Activated CD4-positive, alpha-beta T cell treated with anti-CD3 and anti-CD28 coated beads, Interleukin-2, amount 10 ng/mL, durations not matched to agents 7 days and 5 days (primary cell): ENCODE measurements around the gene SAFB. TPM values are rescaled to one million over a fixed set of nuclear protein-coding genes. Genes with fewer than 3 reads are reported as not detected.
"Not testable (repeated sequence)": the region's sequence is repeated elsewhere in the genome, so short reads cannot be mapped to it uniquely, and the experiment has no call there.

ENCODE experiments used
- CTCF ChIA-PET: fragments of 350-600 bp; sonication (Branson Sonifier 250); formaldehyde crosslinking; loops from one replicate; lab custom pipeline; 2021; ENCODE audit warnings: antibody characterized with exemption; lab: Charles Lee
- POLR2A ChIA-PET: fragments of 350-600 bp; sonication (Branson Sonifier 250); formaldehyde crosslinking; loops from one replicate; lab custom pipeline; 2021; ENCODE audit warnings: antibody characterized with exemption; lab: Charles Lee
- DNase-seq: peaks from one replicate; pipeline ENCODE4 v3.0.0-alpha.2; 2020
- H3K27ac Mint-ChIP-seq: one replicate; pipeline ENCODE4 v1.8.0; 2021; ENCODE audit warnings: mild to moderate bottlenecking, moderate library complexity, mixed read lengths
- H3K27me3 Mint-ChIP-seq: one replicate; pipeline ENCODE4 v1.8.0; 2021; ENCODE audit warnings: mixed read lengths
- H3K36me3 Mint-ChIP-seq: one replicate; pipeline ENCODE4 v1.8.0; 2021; ENCODE audit warnings: low read depth, mixed read lengths
- H3K4me1 Mint-ChIP-seq: one replicate; pipeline ENCODE4 v1.8.0; 2021; ENCODE audit warnings: mixed read lengths
- H3K4me3 Mint-ChIP-seq: one replicate; pipeline ENCODE4 v1.8.0; 2021; ENCODE audit warnings: mild to moderate bottlenecking, moderate library complexity, mixed read lengths
- H3K9me3 Mint-ChIP-seq: one replicate; pipeline ENCODE4 v1.8.0; 2021; ENCODE audit warnings: mixed read lengths
- total RNA-seq, 2 experiments: library from RNA; stranded (reverse); gene quantifications; one replicate each; pipeline ENCODE4 v1.2.3, GENCODE V29; 2021

SAFB gene
- total RNA-seq, 2 experiments from 2014 or later, result 113 to 131 TPM

DNA sequence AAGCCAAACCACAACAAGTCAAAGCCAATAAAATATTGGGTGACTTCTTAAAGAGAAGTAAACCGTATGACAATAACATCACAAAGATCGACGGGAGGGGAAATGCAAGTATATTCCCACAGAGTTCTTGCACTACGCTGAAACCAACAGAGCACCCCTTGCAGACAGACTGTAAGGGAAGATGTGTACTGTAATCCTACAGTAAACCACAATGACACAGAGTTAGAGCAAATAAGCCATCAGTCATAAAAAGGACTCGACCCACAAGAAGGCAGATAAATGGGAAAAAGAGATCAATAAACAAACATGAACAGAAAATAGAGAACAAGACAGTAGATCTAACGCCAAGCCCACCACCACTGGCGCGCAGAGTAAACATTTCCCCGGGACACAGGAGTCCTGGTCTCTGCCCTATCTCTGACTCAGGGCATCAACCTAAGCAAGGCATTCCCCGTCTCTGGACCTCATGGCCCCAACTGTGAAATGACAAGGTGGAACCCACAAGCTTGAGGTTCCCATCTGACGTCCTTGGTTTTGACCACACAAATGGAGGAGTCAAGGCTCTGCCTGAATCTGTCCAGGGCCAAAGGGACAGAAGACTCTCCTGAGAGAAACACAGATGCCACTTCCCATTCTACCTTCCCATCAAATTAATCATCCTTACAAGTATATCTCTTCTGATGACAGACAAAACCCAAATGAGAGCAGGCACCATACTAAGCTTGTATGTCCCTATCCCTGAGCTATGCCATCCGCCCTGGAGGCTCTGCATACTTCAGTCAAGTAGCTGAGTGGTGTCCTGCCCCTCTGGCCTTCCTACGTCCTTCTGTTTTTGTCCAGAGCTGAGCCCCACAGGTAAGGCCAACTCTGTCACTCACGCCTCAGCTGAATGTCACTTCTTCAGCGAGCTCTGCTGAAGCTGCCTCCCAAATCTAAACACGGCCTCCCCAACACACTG, 15.3 kb upstream of the SAFB start:
- POLR2A ChIA-PET, result interaction anchor here (0.7 kb wide), 1 partner anchor 462 kb away, joined by 3 read pairs; no protein-coding TSS in a partner anchor

DNA sequence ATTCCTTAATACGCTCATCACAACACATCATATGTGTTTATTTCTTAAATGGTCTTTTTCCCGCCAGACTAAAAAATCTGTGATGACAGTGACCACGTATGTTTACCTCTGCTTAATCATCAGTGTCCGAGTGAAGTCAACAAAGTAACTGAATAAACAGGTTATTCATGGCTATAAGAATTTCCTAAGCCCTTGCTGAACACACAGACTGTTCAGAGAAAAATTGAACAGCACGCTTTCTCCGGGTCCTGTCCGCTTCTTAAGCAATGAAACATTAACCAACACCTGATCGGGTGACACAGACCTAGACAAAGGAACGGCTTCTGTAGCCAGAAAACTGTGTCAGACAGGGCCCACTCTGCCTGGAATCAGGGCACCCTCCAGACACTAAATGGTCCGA, 14.6 kb upstream of the SAFB start:
- ChIA-PET POLR2A (no interaction called here), CTCF (interaction anchor here (0.6 kb wide), 1 partner anchor 1823 kb away, joined by 3 read pairs; no protein-coding TSS in a partner anchor)
- Mint-ChIP-seq H3K9me3 (no peaks in the 10 kb centered on the region), H3K4me3 (no peak overlapping the region), H3K36me3 (peaks cover 76% of the 10 kb centered on the region), H3K27me3 (no peaks in the 10 kb centered on the region), H3K4me1 (no peaks in the 10 kb centered on the region), H3K27ac (no peak overlapping the region)
- no peak for DNase-seq

More for the DNA sequence above, 15.3 kb upstream of the SAFB start:
- CTCF ChIA-PET, result no interaction called here
- Mint-ChIP-seq H3K36me3 (peaks cover 71% of the 10 kb centered on the region), H3K27me3 (no peaks in the 10 kb centered on the region), H3K9me3 (no peaks in the 10 kb centered on the region), H3K27ac (no peak overlapping the region), H3K4me3 (no peak overlapping the region), H3K4me1 (no peaks in the 10 kb centered on the region)
- DNase-seq, result no peak

DNA sequence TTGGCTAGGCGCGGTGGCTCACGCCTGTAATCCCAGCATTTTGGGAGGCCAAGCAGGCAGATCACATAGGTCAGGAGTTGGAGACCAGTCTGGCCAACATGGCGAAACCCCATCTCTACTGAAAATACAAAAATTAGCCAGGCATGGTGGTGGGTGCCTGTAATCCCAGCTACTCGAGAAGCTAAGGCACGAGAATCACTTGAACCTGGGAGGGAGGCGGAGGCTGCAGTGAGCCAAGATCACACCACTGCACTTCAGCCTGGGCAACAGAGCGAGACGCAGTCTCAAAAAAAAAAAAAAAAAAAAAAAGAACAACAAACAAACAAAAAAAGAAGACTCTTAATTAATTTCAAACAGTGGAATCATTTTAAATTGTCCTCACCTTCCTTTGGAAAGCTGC, 14.1 kb upstream of the SAFB start:
- H3K9me3 Mint-ChIP-seq, H3K27me3 Mint-ChIP-seq, POLR2A ChIA-PET, H3K4me1 Mint-ChIP-seq, H3K4me3 Mint-ChIP-seq, H3K27ac Mint-ChIP-seq, DNase-seq: not testable (repeated sequence)
- CTCF ChIA-PET, result interaction anchor here (0.6 to 0.9 kb wide), 2 partner anchors 13 to 1823 kb away, joined by 3 read pairs; no protein-coding TSS in a partner anchor
- peaks cover 76% of the 10 kb centered on the region for H3K36me3 Mint-ChIP-seq

- ChIA-PET CTCF (interaction anchor here (0.9 kb wide), 2 partner anchors 14 to 51 kb away, joined by 3 read pairs; no protein-coding TSS in a partner anchor), POLR2A (no interaction called here)
- no peaks in the 10 kb centered on the region for H3K27me3 Mint-ChIP-seq
- H3K36me3 Mint-ChIP-seq, result peaks cover 75% of the 10 kb centered on the region
- H3K4me3 Mint-ChIP-seq, result no peak overlapping the region
- no peak overlapping the region for H3K27ac Mint-ChIP-seq
- DNase-seq, result no peak
- H3K4me1 Mint-ChIP-seq, result peaks cover 1% of the 10 kb centered on the region
- no peaks in the 10 kb centered on the region for H3K9me3 Mint-ChIP-seq
These were observed 12.9 kb upstream of the SAFB start for GRCh38 chr19:5609881-5610448.

DNA sequence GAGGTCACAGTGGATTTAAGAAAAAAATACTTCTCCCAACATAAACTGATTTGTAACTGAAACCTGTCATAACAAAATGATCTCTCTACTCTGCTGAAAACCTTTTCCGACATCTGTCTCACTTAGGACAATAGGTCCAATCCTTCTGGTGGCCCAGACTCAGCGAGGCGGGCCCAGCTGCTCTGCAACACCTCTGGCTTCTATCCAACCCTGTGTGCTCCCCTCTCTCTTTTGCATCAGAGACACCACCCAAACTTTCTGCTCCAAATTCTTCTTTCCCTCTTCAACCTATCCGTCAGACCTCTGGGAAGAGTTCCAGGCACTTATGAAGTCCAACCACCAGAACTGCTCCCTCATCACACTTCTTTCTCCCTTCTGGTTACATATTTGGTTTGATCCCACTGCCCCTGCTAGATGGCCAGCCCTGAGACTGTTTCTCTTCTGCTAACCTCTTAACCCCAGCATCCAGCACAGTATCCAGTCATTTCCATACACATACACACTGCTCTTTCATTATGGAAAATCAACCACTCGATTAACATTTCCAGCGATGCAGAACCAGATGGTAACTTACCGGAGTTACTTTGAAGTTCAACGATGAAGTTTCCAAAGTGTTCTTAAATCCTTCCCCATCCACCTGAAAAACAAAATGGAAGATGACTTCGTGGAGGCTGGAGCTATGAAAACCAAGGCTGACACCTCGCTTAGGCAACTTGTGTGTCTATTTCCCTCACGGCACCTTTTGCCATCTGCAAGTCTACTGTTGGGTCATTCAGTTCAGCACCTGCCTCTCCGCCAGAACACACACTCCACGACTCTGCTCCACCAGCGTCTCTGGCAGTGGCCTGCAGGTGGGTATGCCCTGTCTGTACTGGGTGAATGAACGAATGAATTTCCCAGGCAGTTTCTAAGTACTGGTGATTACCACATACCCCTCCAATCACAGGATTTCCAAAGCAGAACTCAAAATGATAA, 9.7 kb upstream of the SAFB start:
- peaks cover 76% of the 10 kb centered on the region for H3K36me3 Mint-ChIP-seq
- CTCF ChIA-PET, result interaction anchor here (1.4 to 1.5 kb wide), 2 partner anchors 17 to 77 kb away, joined by 4 read pairs; partner anchors contain the start of gene RPL36

GRCh38 chr19:5615756-5616327, 7.0 kb upstream of the SAFB start:
- H3K36me3 Mint-ChIP-seq, result peaks cover 77% of the 10 kb centered on the region
- H3K27me3 Mint-ChIP-seq, result no peaks in the 10 kb centered on the region
- no peak for DNase-seq
- no peaks in the 10 kb centered on the region for H3K9me3 Mint-ChIP-seq
- peaks cover 30% of the 10 kb centered on the region for H3K4me1 Mint-ChIP-seq
- ChIA-PET POLR2A (no interaction called here), CTCF (interaction anchor here (1.0 kb wide), 1 partner anchor 74 kb away, joined by 3 read pairs; the partner anchor contains the start of gene RPL36)
- no peak overlapping the region for H3K4me3 Mint-ChIP-seq
- H3K27ac Mint-ChIP-seq, result no peak overlapping the region

More for the DNA sequence above, 9.7 kb upstream of the SAFB start:
- POLR2A ChIA-PET, result no interaction called here
- no peaks in the 10 kb centered on the region for H3K9me3 Mint-ChIP-seq
- no peaks in the 10 kb centered on the region for H3K27me3 Mint-ChIP-seq
- DNase-seq, result no peak
- H3K27ac Mint-ChIP-seq, result no peak overlapping the region
- no peak overlapping the region for H3K4me3 Mint-ChIP-seq
- H3K4me1 Mint-ChIP-seq, result peaks cover 8% of the 10 kb centered on the region

- DNase-seq, result no peak
- Mint-ChIP-seq H3K4me3 (no peak overlapping the region), H3K27ac (no peak overlapping the region), H3K27me3 (no peaks in the 10 kb centered on the region), H3K9me3 (no peaks in the 10 kb centered on the region), H3K4me1 (peaks cover 38% of the 10 kb centered on the region), H3K36me3 (peaks cover 76% of the 10 kb centered on the region)
- ChIA-PET CTCF (no interaction called here), POLR2A (no interaction called here)
These were observed 5.8 kb upstream of the SAFB start for GRCh38 chr19:5617080-5617479.

- POLR2A ChIA-PET, result no interaction called here
- H3K27ac Mint-ChIP-seq, result no peak overlapping the region
These were observed 4.3 kb upstream of the SAFB start for GRCh38 chr19:5618591-5618990.

GRCh38 chr19:5619946-5620345, 2.9 kb upstream of the SAFB start:
- no peaks in the 10 kb centered on the region for H3K27me3 Mint-ChIP-seq
- H3K9me3 Mint-ChIP-seq, result no peaks in the 10 kb centered on the region
- ChIA-PET CTCF (interaction anchor here (0.6 to 1.0 kb wide), 2 partner anchors 36 to 640 kb away, joined by 3 to 4 read pairs; no protein-coding TSS in a partner anchor), POLR2A (no interaction called here)
- H3K27ac Mint-ChIP-seq, result no peak overlapping the region
- peak overlapping the region; percentile 100 for H3K4me3 Mint-ChIP-seq
- DNase-seq, result no peak
- peaks cover 62% of the 10 kb centered on the region for H3K36me3 Mint-ChIP-seq
- H3K4me1 Mint-ChIP-seq, result peaks cover 44% of the 10 kb centered on the region

More at GRCh38 chr19:5618591-5618990, 4.3 kb upstream of the SAFB start:
- Mint-ChIP-seq H3K36me3 (peaks cover 65% of the 10 kb centered on the region), H3K4me1 (peaks cover 37% of the 10 kb centered on the region), H3K27me3 (no peaks in the 10 kb centered on the region), H3K4me3 (no peak overlapping the region), H3K9me3 (no peaks in the 10 kb centered on the region)
- no peak for DNase-seq
- CTCF ChIA-PET, result interaction anchor here (1.0 to 1.1 kb wide), 2 partner anchors 71 to 186 kb away, joined by 3 to 4 read pairs; partner anchors contain the start of gene RPL36

DNA sequence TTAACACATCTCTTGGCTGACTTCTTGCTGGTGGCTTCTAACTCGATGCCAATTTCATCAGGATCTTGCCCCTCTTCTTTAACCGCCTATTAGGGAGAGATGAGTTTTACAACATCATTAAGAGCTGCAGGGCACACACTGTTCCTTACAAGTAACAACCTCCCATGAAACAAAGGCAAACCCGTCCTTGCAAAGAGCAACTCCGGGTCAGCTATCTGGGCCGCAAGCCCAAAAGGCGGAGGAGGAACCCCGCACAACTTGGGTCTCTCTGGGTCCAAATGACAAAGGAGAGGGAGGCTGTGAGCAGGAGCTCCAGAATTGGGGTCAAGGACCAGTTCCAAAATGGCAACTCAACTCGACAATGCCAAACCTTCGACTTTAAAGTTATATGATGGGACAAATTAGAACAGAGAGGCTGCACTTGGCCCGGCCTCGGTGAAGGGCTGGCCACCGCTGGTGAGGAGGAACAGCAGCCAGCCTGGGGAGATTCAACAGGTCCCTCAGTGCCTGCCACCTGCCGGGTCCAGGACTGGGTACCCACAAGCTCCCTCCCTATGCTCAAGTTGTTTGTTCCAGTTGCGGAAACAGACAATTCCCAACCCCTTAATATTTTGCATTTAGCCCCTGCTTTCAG, 1.5 kb upstream of the SAFB start:
- ChIA-PET POLR2A (interaction anchor here (1.6 kb wide), 2 partner anchors 68 to 282 kb away, joined by 4 to 7 read pairs; partner anchors contain the start of genes NDUFA11 and RPL36), CTCF (interaction anchor here (1.0 to 1.7 kb wide), 5 partner anchors 12 to 68 kb away, joined by 3 to 8 read pairs (median 4); partner anchors contain the start of gene RPL36)
- H3K4me1 Mint-ChIP-seq, result peaks cover 59% of the 10 kb centered on the region
- peak overlapping the region; percentile 100 for H3K4me3 Mint-ChIP-seq
- H3K9me3 Mint-ChIP-seq, result no peaks in the 10 kb centered on the region
- no peak for DNase-seq
- H3K27me3 Mint-ChIP-seq, result no peaks in the 10 kb centered on the region
- H3K36me3 Mint-ChIP-seq, result peaks cover 66% of the 10 kb centered on the region
- peak overlapping the region; percentile 100 for H3K27ac Mint-ChIP-seq

DNA sequence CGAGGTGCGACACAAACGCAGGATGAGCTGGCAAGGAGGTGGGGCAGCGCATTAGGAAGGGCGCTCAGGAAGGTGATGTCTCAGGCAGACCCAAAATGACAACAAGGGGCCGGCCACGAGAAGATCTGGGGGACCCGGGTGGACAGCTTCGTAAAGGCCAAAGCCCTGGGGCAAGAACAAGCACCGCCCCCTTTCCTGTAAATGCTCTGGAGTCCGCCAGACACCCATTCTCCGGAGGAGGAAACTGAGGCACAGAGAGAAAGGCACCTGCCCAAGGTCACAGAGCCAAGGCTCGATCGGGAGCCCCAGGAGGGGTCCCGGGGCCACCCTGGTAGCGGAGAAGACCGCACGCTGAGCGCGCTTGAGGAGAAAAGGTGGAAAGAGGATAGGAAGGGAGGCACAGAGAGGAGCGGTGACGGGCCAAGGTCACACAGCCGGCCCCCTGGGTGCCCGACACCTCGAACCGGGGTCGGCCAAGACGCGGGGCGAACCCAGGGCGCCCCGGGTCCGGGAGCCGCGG, 878 bp upstream of the SAFB start:
- H3K36me3 Mint-ChIP-seq, result peaks cover 68% of the 10 kb centered on the region
- ChIA-PET POLR2A (interaction anchor here (1.6 kb wide), 2 partner anchors 68 to 282 kb away, joined by 4 to 7 read pairs; partner anchors contain the start of genes NDUFA11 and RPL36), CTCF (interaction anchor here (1.0 to 2.3 kb wide), 5 partner anchors 12 to 99 kb away, joined by 4 to 8 read pairs (median 6); partner anchors contain the start of gene RPL36)
- H3K9me3 Mint-ChIP-seq, result no peaks in the 10 kb centered on the region
- H3K27ac Mint-ChIP-seq, result peak overlapping the region; percentile 100
- peak overlapping the region; percentile 100 for H3K4me3 Mint-ChIP-seq
- H3K4me1 Mint-ChIP-seq, result peaks cover 65% of the 10 kb centered on the region
- no peaks in the 10 kb centered on the region for H3K27me3 Mint-ChIP-seq
- DNase-seq, result peak; percentile 20
